Measurements from ENCODE around the gene TOX3.

The TOX3 gene

GRCh38 chr16:52563767-52564611 lies 17.0 kb upstream of the TOX3 start:
- Histone ChIP-seq H3K4me3 (ENCODE audit: insufficient read depth, low read depth, low read length) (no peak overlapping the region), H3K27ac (ENCODE audit: insufficient read depth, low read depth, low read length, poor library complexity, severe bottlenecking) (no peak overlapping the region), H3K4me1 (ENCODE audit: control insufficient read depth, insufficient read depth, low read length) (no peaks in the 10 kb centered on the region), H3K36me3 (ENCODE audit: control insufficient read depth, insufficient read depth, low read length) (no peaks in the 10 kb centered on the region), H3K27me3 (ENCODE audit: control insufficient read depth, insufficient read depth, low read length, poor library complexity, severe bottlenecking) (no peaks in the 10 kb centered on the region), H3K9me3 (ENCODE audit: control insufficient read depth, low read length) (no peaks in the 10 kb centered on the region)
- 94 to 96% methylated on average over 3 of the region's 3 CpGs for WGBS, 2 experiments

GRCh38 chr16:52562770-52563169 lies 15.8 kb upstream of the TOX3 start:
- H3K36me3 ChIP-seq (ENCODE audit: control insufficient read depth, insufficient read depth, low read length): no peaks in the 10 kb centered on the region
- no peaks in the 10 kb centered on the region for H3K4me1 ChIP-seq (ENCODE audit: control insufficient read depth, insufficient read depth, low read length)
- H3K27ac ChIP-seq (ENCODE audit: insufficient read depth, low read depth, low read length, poor library complexity, severe bottlenecking): no peak overlapping the region
- H3K4me3 ChIP-seq (ENCODE audit: insufficient read depth, low read depth, low read length): no peak overlapping the region
- no peaks in the 10 kb centered on the region for H3K9me3 ChIP-seq (ENCODE audit: control insufficient read depth, low read length)
- H3K27me3 ChIP-seq (ENCODE audit: control insufficient read depth, insufficient read depth, low read length, poor library complexity, severe bottlenecking): no peaks in the 10 kb centered on the region
- WGBS, 2 experiments: 93 to 98% methylated on average over 5 of the region's 5 CpGs

GRCh38 chr16:52561910-52562741 lies 15.2 kb upstream of the TOX3 start:
- no peak overlapping the region for H3K4me3 ChIP-seq (ENCODE audit: insufficient read depth, low read depth, low read length)
- H3K27me3 ChIP-seq (ENCODE audit: control insufficient read depth, insufficient read depth, low read length, poor library complexity, severe bottlenecking): no peaks in the 10 kb centered on the region
- H3K9me3 ChIP-seq (ENCODE audit: control insufficient read depth, low read length): no peaks in the 10 kb centered on the region
- H3K36me3 ChIP-seq (ENCODE audit: control insufficient read depth, insufficient read depth, low read length): no peaks in the 10 kb centered on the region
- no peaks in the 10 kb centered on the region for H3K4me1 ChIP-seq (ENCODE audit: control insufficient read depth, insufficient read depth, low read length)
- no peak overlapping the region for H3K27ac ChIP-seq (ENCODE audit: insufficient read depth, low read depth, low read length, poor library complexity, severe bottlenecking)
- WGBS, 2 experiments: 85 to 91% methylated on average over 5 of the region's 5 CpGs

GRCh38 chr16:52558448-52558847 lies 11.5 kb upstream of the TOX3 start:
- Histone ChIP-seq H3K27me3 (ENCODE audit: control insufficient read depth, insufficient read depth, low read length, poor library complexity, severe bottlenecking) (no peaks in the 10 kb centered on the region), H3K9me3 (ENCODE audit: control insufficient read depth, low read length) (no peaks in the 10 kb centered on the region), H3K4me1 (ENCODE audit: control insufficient read depth, insufficient read depth, low read length) (no peaks in the 10 kb centered on the region), H3K36me3 (ENCODE audit: control insufficient read depth, insufficient read depth, low read length) (no peaks in the 10 kb centered on the region), H3K27ac (ENCODE audit: insufficient read depth, low read depth, low read length, poor library complexity, severe bottlenecking) (no peak overlapping the region), H3K4me3 (ENCODE audit: insufficient read depth, low read depth, low read length) (no peak overlapping the region)
- 97 to 99% methylated on average over 2 of the region's 2 CpGs for WGBS, 2 experiments

GRCh38 chr16:52557236-52557635 lies 10.3 kb upstream of the TOX3 start:
- no peak overlapping the region for H3K27ac ChIP-seq (ENCODE audit: insufficient read depth, low read depth, low read length, poor library complexity, severe bottlenecking)
- no peaks in the 10 kb centered on the region for H3K36me3 ChIP-seq (ENCODE audit: control insufficient read depth, insufficient read depth, low read length)
- H3K9me3 ChIP-seq (ENCODE audit: control insufficient read depth, low read length): no peaks in the 10 kb centered on the region
- H3K4me3 ChIP-seq (ENCODE audit: insufficient read depth, low read depth, low read length): no peak overlapping the region
- no peaks in the 10 kb centered on the region for H3K27me3 ChIP-seq (ENCODE audit: control insufficient read depth, insufficient read depth, low read length, poor library complexity, severe bottlenecking)
- peaks cover 11% of the 10 kb centered on the region for H3K4me1 ChIP-seq (ENCODE audit: control insufficient read depth, insufficient read depth, low read length)
- WGBS, 2 experiments: 94 to 96% methylated on average over 6 of the region's 6 CpGs

- Histone ChIP-seq H3K9me3 (ENCODE audit: control insufficient read depth, low read length) (no peaks in the 10 kb centered on the region), H3K4me3 (ENCODE audit: insufficient read depth, low read depth, low read length) (no peak overlapping the region), H3K27ac (ENCODE audit: insufficient read depth, low read depth, low read length, poor library complexity, severe bottlenecking) (no peak overlapping the region), H3K36me3 (ENCODE audit: control insufficient read depth, insufficient read depth, low read length) (no peaks in the 10 kb centered on the region), H3K27me3 (ENCODE audit: control insufficient read depth, insufficient read depth, low read length, poor library complexity, severe bottlenecking) (no peaks in the 10 kb centered on the region), H3K4me1 (ENCODE audit: control insufficient read depth, insufficient read depth, low read length) (peaks cover 17% of the 10 kb centered on the region)
- 92% methylated on average over 1 of the region's 1 CpG for WGBS, 2 experiments
These were observed 9.1 kb upstream of the TOX3 start for GRCh38 chr16:52556083-52556482.

GRCh38 chr16:52555572-52555971 lies 8.6 kb upstream of the TOX3 start:
- Histone ChIP-seq H3K27me3 (ENCODE audit: control insufficient read depth, insufficient read depth, low read length, poor library complexity, severe bottlenecking) (no peaks in the 10 kb centered on the region), H3K27ac (ENCODE audit: insufficient read depth, low read depth, low read length, poor library complexity, severe bottlenecking) (no peak overlapping the region), H3K36me3 (ENCODE audit: control insufficient read depth, insufficient read depth, low read length) (no peaks in the 10 kb centered on the region), H3K4me3 (ENCODE audit: insufficient read depth, low read depth, low read length) (no peak overlapping the region), H3K9me3 (ENCODE audit: control insufficient read depth, low read length) (no peaks in the 10 kb centered on the region), H3K4me1 (ENCODE audit: control insufficient read depth, insufficient read depth, low read length) (peaks cover 17% of the 10 kb centered on the region)

GRCh38 chr16:52554334-52554733 lies 7.4 kb upstream of the TOX3 start:
- peaks cover 17% of the 10 kb centered on the region for H3K4me1 ChIP-seq (ENCODE audit: control insufficient read depth, insufficient read depth, low read length)
- H3K27me3 ChIP-seq (ENCODE audit: control insufficient read depth, insufficient read depth, low read length, poor library complexity, severe bottlenecking): no peaks in the 10 kb centered on the region
- WGBS, 2 experiments: 71 to 100% methylated on average over 1 of the region's 1 CpG
- no peak overlapping the region for H3K4me3 ChIP-seq (ENCODE audit: insufficient read depth, low read depth, low read length)
- H3K36me3 ChIP-seq (ENCODE audit: control insufficient read depth, insufficient read depth, low read length): no peaks in the 10 kb centered on the region
- H3K9me3 ChIP-seq (ENCODE audit: control insufficient read depth, low read length): no peaks in the 10 kb centered on the region
- H3K27ac ChIP-seq (ENCODE audit: insufficient read depth, low read depth, low read length, poor library complexity, severe bottlenecking): no peak overlapping the region

GRCh38 chr16:52553322-52553721 lies 6.4 kb upstream of the TOX3 start:
- Histone ChIP-seq H3K27ac (ENCODE audit: insufficient read depth, low read depth, low read length, poor library complexity, severe bottlenecking) (no peak overlapping the region), H3K36me3 (ENCODE audit: control insufficient read depth, insufficient read depth, low read length) (no peaks in the 10 kb centered on the region), H3K4me1 (ENCODE audit: control insufficient read depth, insufficient read depth, low read length) (peaks cover 22% of the 10 kb centered on the region), H3K27me3 (ENCODE audit: control insufficient read depth, insufficient read depth, low read length, poor library complexity, severe bottlenecking) (no peaks in the 10 kb centered on the region), H3K4me3 (ENCODE audit: insufficient read depth, low read depth, low read length) (no peak overlapping the region), H3K9me3 (ENCODE audit: control insufficient read depth, low read length) (no peaks in the 10 kb centered on the region)
- 95 to 100% methylated on average over 1 of the region's 2 CpGs for WGBS, 2 experiments

GRCh38 chr16:52552643-52553042 lies 5.7 kb upstream of the TOX3 start:
- H3K9me3 ChIP-seq (ENCODE audit: control insufficient read depth, low read length): no peaks in the 10 kb centered on the region
- no peaks in the 10 kb centered on the region for H3K27me3 ChIP-seq (ENCODE audit: control insufficient read depth, insufficient read depth, low read length, poor library complexity, severe bottlenecking)
- no peaks in the 10 kb centered on the region for H3K36me3 ChIP-seq (ENCODE audit: control insufficient read depth, insufficient read depth, low read length)
- H3K4me3 ChIP-seq (ENCODE audit: insufficient read depth, low read depth, low read length): no peak overlapping the region
- H3K4me1 ChIP-seq (ENCODE audit: control insufficient read depth, insufficient read depth, low read length): peaks cover 26% of the 10 kb centered on the region
- WGBS, 2 experiments: 80 to 87% methylated on average over 4 of the region's 5 CpGs
- no peak overlapping the region for H3K27ac ChIP-seq (ENCODE audit: insufficient read depth, low read depth, low read length, poor library complexity, severe bottlenecking)
